ENCODE measurements around the gene RETREG1. TPM values are rescaled to one million over a fixed set of nuclear protein-coding genes. Genes with fewer than 3 reads are reported as not detected.
"Not testable (repeated sequence)": the region's sequence is repeated elsewhere in the genome, so short reads cannot be mapped to it uniquely, and the experiment has no call there.

Gene RETREG1
- total and polyA plus RNA-seq, 8 donors = 1.9 to 26.0 (median 2.5) TPM

- H3K27me3 ChIP-seq = no peaks in the 10 kb centered on the region
- no peak overlapping the region for H3K27ac ChIP-seq
- H3K9me3 ChIP-seq = no peaks in the 10 kb centered on the region
- H3K4me1 ChIP-seq = peaks cover 0 to 3% of the 10 kb centered on the region in 2 donors
- intact Hi-C loops (cut with DNase I) = no loop called here
- H3K4me3 ChIP-seq = no peak overlapping the region
- TF ChIP-seq CTCF (IDR thresholded peaks at IDR 0.05) = no peak
- ATAC-seq (no peak), DNase-seq (no peak)
- no peaks in the 10 kb centered on the region for H3K36me3 ChIP-seq
These were observed 38.0 kb upstream of the RETREG1 start for GRCh38 chr5:16654647-16655334.

GRCh38 chr5:16648739-16649138, 31.9 kb upstream of the RETREG1 start:
- ATAC-seq; H3K4me3 ChIP-seq; H3K36me3 ChIP-seq; H3K9me3 ChIP-seq; H3K27ac ChIP-seq; intact Hi-C loops (cut with DNase I); H3K27me3 ChIP-seq; H3K4me1 ChIP-seq; DNase-seq: not testable (repeated sequence)

DNA sequence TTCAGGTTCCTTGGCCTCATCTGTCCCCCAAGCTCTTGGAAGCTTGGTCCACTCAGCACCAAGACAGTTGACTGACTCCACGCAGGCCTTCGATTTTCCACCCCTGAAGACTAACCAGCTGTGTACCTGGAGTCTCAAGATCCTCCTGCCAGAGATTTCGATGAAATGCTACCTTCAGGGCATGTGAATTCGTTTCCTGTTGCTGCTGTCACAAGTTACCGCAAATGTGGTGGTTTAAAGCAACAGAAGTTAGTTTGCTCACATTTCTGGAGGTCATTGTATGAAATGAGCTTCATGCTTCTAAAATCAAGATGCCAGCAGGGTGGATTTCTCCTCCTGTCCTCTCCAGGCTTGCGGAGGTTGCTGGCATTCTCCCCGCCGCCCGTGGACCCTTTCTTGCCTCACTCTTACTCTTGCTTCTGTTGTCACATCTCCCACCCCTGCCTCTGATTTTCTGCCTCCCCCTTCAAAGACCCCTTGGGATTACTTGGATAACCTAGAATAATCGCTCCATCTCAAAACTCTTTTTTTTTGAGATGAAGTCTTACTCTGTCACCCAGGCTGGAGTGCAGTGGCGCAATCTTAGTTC, 27.6 kb upstream of the RETREG1 start:
- H3K4me1 ChIP-seq = no peaks in the 10 kb centered on the region
- ATAC-seq (no peak), DNase-seq (no peak)
- H3K36me3 ChIP-seq = no peaks in the 10 kb centered on the region
- TF ChIP-seq CTCF (IDR thresholded peaks at IDR 0.05) = no peak
- no peaks in the 10 kb centered on the region for H3K9me3 ChIP-seq
- intact Hi-C loops (cut with DNase I) = no loop called here
- H3K27ac ChIP-seq = no peak overlapping the region
- H3K27me3 ChIP-seq = no peaks in the 10 kb centered on the region
- no peak overlapping the region for H3K4me3 ChIP-seq

DNA sequence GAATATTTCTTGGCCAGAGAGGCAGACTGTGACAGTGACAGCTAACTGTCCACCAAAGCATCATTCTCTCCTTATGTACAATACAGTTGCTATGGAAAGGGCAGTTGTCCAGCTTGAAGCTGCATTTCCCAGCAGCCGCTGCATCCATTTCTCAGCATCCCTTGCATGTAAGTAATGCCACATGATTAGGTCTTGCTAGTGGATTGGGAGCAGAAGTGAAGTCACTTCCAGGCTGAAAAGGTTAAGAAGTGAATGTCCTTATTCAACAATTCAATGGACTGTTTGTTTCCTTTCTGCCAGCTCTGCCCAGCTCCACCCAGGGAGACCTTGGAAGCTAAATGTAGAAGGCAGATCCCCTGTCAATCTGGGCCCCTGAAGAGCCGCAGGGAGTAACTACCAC, 26.1 kb upstream of the RETREG1 start:
- H3K4me3 ChIP-seq = no peak overlapping the region

GRCh38 chr5:16639206-16639605, 22.4 kb upstream of the RETREG1 start:
- ATAC-seq = no peak
- Histone ChIP-seq H3K36me3 (no peaks in the 10 kb centered on the region), H3K4me3 (no peak overlapping the region), H3K27ac (no peak overlapping the region), H3K9me3 (no peaks in the 10 kb centered on the region), H3K4me1 (no peaks in the 10 kb centered on the region), H3K27me3 (no peaks in the 10 kb centered on the region)
- TF ChIP-seq CTCF (IDR thresholded peaks at IDR 0.05) = no peak
- intact Hi-C loops (cut with DNase I) = no loop called here
- no peak for DNase-seq

More for the DNA sequence above, 26.1 kb upstream of the RETREG1 start:
- no peak for ATAC-seq
- no peaks in the 10 kb centered on the region for H3K9me3 ChIP-seq
- H3K27ac ChIP-seq = no peak overlapping the region
- TF ChIP-seq CTCF (IDR thresholded peaks at IDR 0.05) = no peak
- no peaks in the 10 kb centered on the region for H3K27me3 ChIP-seq
- DNase-seq = no peak
- intact Hi-C loops (cut with DNase I) = no loop called here
- no peaks in the 10 kb centered on the region for H3K36me3 ChIP-seq
- H3K4me1 ChIP-seq = no peaks in the 10 kb centered on the region

All from left lung (tissue), 10 donors.